ENCODE results near the gene MTHFSD.
"Not testable (repeated sequence)": the region's sequence is repeated elsewhere in the genome, so short reads cannot be mapped to it uniquely, and the experiment has no call there.

Gene MTHFSD, protein sequence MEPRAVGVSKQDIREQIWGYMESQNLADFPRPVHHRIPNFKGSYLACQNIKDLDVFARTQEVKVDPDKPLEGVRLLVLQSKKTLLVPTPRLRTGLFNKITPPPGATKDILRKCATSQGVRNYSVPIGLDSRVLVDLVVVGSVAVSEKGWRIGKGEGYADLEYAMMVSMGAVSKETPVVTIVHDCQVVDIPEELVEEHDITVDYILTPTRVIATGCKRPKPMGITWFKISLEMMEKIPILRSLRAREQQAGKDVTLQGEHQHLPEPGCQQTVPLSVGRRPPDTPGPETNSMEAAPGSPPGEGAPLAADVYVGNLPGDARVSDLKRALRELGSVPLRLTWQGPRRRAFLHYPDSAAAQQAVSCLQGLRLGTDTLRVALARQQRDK

GRCh38 chr16:86554917-86555703 is at the start of gene MTHFSD:
Gene MTHFSD, minus strand, starts transcription at chr16:86555235. Its CDS starts 51 bp downstream, at chr16:86555184.
- DNase-seq (ENCODE audit: low read depth, low spot score) = peak; percentile 98

DNA sequence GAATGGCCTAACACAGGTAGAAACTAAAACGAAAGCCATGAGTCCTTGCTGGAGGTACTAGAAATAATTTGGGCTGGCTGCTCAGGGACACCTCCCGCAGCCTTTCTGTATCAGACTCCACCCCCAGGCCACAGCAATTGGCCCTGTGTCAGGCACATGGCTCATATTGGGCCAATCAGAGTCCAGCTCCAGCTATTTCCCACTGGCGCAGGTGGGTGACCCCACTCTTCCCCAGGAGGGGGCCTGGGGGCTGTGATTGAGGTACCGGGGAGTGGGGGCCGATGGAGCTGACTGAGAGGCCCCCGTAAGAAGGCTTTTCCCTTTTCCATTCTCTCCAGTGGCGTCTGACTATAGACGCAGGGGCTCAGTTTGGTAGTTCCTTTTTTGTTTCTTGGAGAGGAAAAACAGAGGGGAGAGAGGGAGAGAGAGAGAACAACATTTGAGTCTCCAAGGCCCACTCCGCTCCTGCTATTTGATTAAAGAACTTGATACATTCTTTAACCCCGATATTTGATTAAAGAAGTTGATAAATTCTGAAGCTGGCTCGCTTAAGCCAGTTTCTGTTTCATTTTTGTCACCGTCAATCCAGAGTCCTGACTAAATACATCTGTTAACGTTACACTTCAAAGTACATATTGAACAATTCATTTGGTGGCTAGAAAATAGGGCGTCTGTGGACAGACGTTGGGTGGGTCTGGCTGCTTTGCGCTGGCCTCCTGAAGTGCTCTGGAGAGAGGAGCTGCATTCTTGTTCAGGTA is 49.6 kb upstream of the MTHFSD start:
- DNase-seq (ENCODE audit: low read depth, low spot score) = no peak

DNA sequence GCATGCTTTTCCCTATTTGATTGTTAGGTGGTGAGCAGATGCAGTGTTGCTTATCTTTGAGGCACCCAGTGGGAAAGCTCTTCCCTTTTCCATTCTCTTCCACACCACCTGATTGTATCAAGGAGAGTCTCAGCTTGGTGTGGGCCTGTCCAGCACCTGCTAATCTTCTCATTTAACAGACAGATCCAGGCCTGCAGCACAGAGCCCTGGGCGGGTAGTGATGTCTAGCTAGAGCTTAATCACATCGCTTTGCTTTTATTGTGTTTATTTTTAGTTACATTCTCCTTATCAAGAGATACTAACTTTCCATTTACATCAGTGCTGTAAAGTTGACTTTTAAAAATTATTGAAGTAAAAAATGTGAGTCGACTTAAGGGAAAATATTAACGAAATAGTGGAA is 47.5 kb upstream of the MTHFSD start:
- DNase-seq (ENCODE audit: low read depth, low spot score) = no peak

GRCh38 chr16:86601356-86601755 is 46.3 kb upstream of the MTHFSD start:
- no peak for DNase-seq (ENCODE audit: low read depth, low spot score)

GRCh38 chr16:86598607-86599565 is 43.9 kb upstream of the MTHFSD start:
- DNase-seq (ENCODE audit: low read depth, low spot score) = peak; percentile 27

DNA sequence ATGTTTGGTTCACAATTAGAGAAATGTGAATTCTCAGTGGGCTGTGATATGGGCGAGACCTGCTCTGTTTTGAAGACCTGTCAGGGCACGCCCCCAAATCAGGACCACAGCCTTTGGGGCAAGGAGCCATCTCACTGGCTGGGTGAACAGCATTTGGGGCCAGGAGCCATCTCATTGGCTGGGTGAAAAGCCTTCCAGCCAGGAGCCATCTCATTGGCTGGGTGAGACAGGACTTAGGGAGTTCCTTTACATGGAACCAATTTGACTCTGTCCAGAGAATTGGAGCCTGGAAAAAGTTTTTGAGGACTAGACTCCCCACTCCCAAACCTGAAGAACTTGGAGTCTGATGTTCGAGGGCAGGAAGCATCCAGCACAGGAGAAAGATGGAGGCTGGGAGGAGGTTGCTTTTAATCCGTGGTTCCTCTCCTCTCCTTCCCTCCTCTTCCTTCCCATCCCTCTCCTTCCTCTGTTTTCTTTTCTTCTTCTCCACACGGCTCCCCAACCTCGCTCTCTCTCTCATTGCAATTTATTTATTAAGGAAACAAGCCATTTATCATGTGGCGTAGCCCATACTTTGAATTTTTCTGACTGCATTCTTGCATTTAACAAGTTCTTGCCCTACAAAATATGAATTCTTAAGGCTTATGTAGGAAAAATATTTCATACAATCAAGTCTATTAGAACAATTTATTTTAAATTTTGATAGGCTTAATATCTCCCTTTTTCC is 43.0 kb upstream of the MTHFSD start:
- DNase-seq (ENCODE audit: low read depth, low spot score) = peak; percentile 18

DNA sequence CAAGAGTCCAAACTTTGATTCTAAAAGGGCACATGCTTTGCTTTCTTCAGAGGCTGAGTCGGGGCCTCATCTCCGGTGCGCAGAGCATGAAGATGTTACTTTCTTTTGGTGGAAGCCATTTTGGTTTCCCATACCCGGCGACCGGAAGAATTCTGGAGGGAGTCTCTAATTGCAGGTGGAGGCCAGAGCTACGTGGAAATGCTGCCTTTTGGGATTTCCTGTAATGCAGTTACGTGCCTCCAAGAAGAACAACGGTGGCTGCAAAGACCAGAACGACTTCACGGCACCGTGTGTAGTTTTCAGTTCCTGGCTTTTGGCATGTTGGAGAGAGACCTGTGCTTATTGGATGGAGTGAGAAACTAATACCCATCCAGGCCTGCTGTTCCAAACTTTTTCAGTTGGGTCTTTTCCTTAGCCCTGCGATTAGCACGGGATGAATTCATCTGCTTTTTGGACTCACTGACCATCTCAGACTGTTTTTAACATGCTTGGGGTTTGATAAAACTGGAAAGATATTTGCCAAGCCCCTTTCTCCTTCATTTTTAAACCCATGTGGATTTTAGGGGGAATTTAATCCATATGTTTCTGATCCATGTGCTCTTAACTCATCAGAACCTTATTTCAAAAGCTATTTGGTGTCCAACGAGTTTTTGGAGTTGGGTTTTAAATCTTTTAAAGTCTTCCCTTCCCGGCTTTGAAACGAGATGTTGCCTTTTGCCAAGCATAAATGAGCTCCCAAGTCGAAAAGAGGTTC is 42.3 kb upstream of the MTHFSD start:
- DNase-seq (ENCODE audit: low read depth, low spot score) = no peak

- DNase-seq (ENCODE audit: low read depth, low spot score) = peak; percentile 36
Measured at GRCh38 chr16:86595983-86596605, 41.1 kb upstream of the MTHFSD start.

GRCh38 chr16:86594721-86595120 is 39.7 kb upstream of the MTHFSD start:
- DNase-seq (ENCODE audit: low read depth, low spot score) = peak; percentile 77

GRCh38 chr16:86593913-86594620 is 39.0 kb upstream of the MTHFSD start:
- DNase-seq (ENCODE audit: low read depth, low spot score) = peak; percentile 35

DNA sequence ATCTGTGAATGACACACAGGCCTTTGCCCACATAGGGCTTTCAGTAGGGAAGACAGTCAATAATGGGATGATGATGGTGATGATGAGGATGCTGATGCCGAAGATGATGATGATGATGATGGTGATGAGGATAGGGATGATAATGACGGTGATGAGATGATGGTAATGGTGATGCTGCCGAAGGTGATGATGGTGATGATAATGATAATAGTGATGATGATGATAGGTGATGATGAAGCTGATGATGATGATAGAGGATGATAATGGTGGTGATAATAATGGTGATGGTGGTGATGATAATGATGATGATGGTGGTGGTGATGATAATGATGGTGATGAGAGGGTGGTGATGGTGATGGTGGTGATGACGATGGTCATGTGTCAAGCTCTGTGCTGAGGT is 36.2 kb upstream of the MTHFSD start:
- no peak for DNase-seq (ENCODE audit: low read depth, low spot score)

- peak; percentile 94 for DNase-seq (ENCODE audit: low read depth, low spot score)
Measured at GRCh38 chr16:86590501-86591144, 35.6 kb upstream of the MTHFSD start.

- DNase-seq (ENCODE audit: low read depth, low spot score) = not testable (repeated sequence)
Measured at GRCh38 chr16:86587955-86588354, 32.9 kb upstream of the MTHFSD start.

- DNase-seq (ENCODE audit: low read depth, low spot score) = no peak
Measured at GRCh38 chr16:86587487-86587886, 32.5 kb upstream of the MTHFSD start.

GRCh38 chr16:86585821-86586611 is 31.0 kb upstream of the MTHFSD start:
- DNase-seq (ENCODE audit: low read depth, low spot score) = peak; percentile 87

DNA sequence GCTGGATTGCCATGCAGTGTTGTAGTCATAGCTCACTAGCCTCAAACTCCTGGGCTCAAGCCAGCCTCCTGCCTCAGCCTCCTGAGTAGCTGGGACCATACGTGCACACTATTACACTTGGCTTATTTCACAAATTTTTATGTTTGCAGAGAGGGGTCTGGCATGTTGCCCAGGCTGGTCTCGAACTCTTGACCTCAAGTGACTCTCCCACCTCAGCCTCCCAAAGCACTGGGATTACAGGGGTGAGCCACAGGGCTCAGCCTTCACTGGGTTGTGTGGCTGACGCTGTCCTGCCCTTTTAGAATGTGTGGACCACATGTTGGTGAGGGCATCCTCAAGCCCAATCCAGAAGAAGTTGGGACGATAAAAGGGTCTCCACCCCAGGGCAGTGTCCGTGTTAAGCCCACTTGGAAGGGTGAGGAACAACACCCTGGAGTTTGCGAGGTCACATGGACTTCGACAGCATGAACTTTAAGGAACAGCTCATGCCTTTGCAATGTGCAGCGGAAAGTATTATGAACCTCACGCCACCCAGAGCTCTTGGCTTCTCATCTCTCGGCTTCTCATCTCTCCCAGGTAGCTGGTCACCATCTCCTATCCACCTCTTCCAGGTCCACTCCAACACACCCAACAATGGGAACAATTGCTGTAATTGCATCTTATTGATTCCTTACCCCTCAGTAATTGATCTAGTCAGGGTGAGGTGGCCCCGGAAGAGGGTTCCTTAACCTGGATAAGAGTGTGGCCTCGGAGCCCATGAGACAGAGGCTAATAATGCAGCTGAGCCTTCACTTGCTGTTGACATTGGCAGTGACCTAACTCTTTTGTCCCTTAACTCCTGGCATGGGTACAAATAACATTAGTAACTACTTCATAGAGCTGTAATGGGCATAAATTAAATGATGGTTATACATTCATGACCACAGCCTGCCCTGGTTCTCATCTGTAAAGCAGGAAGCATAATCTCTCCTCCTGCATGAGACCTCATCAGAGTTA is 30.0 kb upstream of the MTHFSD start:
- DNase-seq (ENCODE audit: low read depth, low spot score) = peak; percentile 80

Data from astrocyte of the hippocampus (primary cell).